ENCODE measurements around the gene GUCA2A. TPM values are rescaled to one million over a fixed set of nuclear protein-coding genes. Genes with fewer than 3 reads are reported as not detected.

The GUCA2A gene
- total and polyA plus RNA-seq, 2 of the 8 experiments (the other 6 are each of a cell fraction or from before 2014, with no cell fraction given) = not detected

DNA sequence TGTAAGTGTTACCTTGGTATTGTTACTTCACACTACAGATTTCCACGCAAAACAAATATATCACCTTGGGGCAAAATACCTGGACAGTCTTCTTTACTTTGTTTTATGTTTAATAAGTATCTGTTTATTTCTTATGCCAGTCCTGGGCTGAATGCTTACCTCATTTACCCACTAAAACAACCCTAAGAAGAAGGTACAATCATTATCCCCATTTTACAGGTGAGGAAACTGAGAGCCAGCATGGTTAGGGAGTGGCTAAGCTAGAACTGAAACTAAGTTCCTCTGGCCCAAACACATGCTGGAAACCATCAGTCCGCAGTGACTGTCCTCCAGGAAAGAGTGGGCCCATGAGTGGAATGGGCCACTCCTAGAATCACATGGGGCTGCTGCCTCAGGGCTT lies 24.4 kb downstream of the GUCA2A start:
- Histone ChIP-seq H3K23me2 (ENCODE audit: low read depth, low read length) (no peaks in the 10 kb centered on the region), H2AFZ (ENCODE audit: low read length) (no peak overlapping the region), H2BK15ac (ENCODE audit: low read length) (no peak overlapping the region), H3K36me3 (ENCODE audit: control insufficient read depth in 2 of 4, insufficient read depth in 4 of 4, low read length in 3 of 4) (no peaks in the 10 kb centered on the region), H3K79me2 (ENCODE audit: control insufficient read depth in 1 of 2, insufficient read depth in 2 of 2, low read length in 2 of 2) (no peaks in the 10 kb centered on the region), H3K4me1 (replicated peaks in 1 of 4; ENCODE audit: control insufficient read depth in 3 of 4, insufficient read depth in 4 of 4, low read length in 3 of 4) (peaks cover 0 to 2% (median 0%) of the 10 kb centered on the region in 4 experiments; a peak in 2 of 7 replicates), H3K27me3 (replicated peaks in 1 of 4; ENCODE audit: control insufficient read depth in 3 of 4, extremely low read depth in 1 of 4, insufficient read depth in 3 of 4, low read length in 3 of 4) (no peaks in the 10 kb centered on the region; a peak in 1 of 7 replicates), H4K5ac (ENCODE audit: insufficient read length, low read depth, low read length) (no peak overlapping the region), H3K9me3 (ENCODE audit: insufficient read depth in 2 of 2, low read depth in 1 of 2, low read length in 1 of 2) (no peaks in the 10 kb centered on the region), H3K56ac (replicated peaks; ENCODE audit: insufficient read length, low read depth, low read length) (no peak overlapping the region), H3K79me1 (ENCODE audit: low read depth, low read length) (no peaks in the 10 kb centered on the region), H4K8ac (ENCODE audit: extremely low read depth, insufficient read depth, low read length) (no peak overlapping the region), H2BK5ac (ENCODE audit: low read depth, low read length) (no peak overlapping the region), H3K4ac (replicated peaks; ENCODE audit: insufficient read length, low read depth, low read length) (no peak overlapping the region), H3K9ac (replicated peaks in 1 of 4; ENCODE audit: extremely low read depth in 1 of 4, low read depth in 3 of 4, low read length in 3 of 4) (no peak overlapping the region), H4K91ac (replicated peaks; ENCODE audit: insufficient read length, low read length) (no peak overlapping the region), H3K14ac (ENCODE audit: insufficient read length) (no peak overlapping the region), H2BK12ac (ENCODE audit: low read depth, low read length) (no peak overlapping the region), H3K27ac (ENCODE audit: low read depth, low read length) (no peak overlapping the region), H3K4me3 (ENCODE audit: extremely low read depth in 1 of 4, insufficient read depth in 2 of 4, low read depth in 3 of 4, low read length in 4 of 4) (no peak overlapping the region), H3K23ac (ENCODE audit: insufficient read length) (no peak overlapping the region), H4K20me1 (replicated peaks in 1 of 2; ENCODE audit: control insufficient read depth in 1 of 2, insufficient read depth in 2 of 2, low read length in 2 of 2) (no peaks in the 10 kb centered on the region), H3K18ac (ENCODE audit: extremely low read depth, low read length) (no peak overlapping the region), H2BK120ac (replicated peaks; ENCODE audit: low read depth, low read length) (no peak overlapping the region), H2BK20ac (ENCODE audit: low read length) (no peak overlapping the region), H2AK5ac (ENCODE audit: low read depth, low read length) (no peak overlapping the region), H3K4me2 (ENCODE audit: insufficient read depth in 1 of 2, low read depth in 2 of 2, low read length in 2 of 2) (no peak overlapping the region)
- ChIA-PET CTCF (ENCODE audit: partially characterized antibody) (no interaction called here), POLR2A (ENCODE audit: partially characterized antibody) (no interaction called here)
- DNase-seq (ENCODE audit: low read depth in 1 of 2, low spot score in 2 of 2) (no peak), FAIRE-seq (no peak)
- 98% methylated on average over 2 of the region's 2 CpGs; no CpG with 5 or more reads in 1 of the 2 experiments for WGBS, 2 experiments (ENCODE audit: extremely low coverage in 1 of 2, insufficient coverage in 1 of 2, insufficient read length in 1 of 2, insufficient replicate concordance in 2 of 2, low coverage in 1 of 2, low lambda C conversion rate in 2 of 2, missing lambda C conversion rate in 1 of 2)
- TF ChIP-seq, protein P1, sequence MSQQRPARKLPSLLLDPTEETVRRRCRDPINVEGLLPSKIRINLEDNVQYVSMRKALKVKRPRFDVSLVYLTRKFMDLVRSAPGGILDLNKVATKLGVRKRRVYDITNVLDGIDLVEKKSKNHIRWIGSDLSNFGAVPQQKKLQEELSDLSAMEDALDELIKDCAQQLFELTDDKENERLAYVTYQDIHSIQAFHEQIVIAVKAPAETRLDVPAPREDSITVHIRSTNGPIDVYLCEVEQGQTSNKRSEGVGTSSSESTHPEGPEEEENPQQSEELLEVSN (IDR thresholded peaks at IDR 0.05) = no peak
- TF ChIP-seq BRCA1 (IDR thresholded peaks at IDR 0.05; ENCODE audit: low read depth, low read length) (no peak), GABPA (IDR thresholded peaks at IDR 0.05; ENCODE audit: borderline replicate concordance, insufficient read depth, low read length) (no peak), TEAD4 (IDR thresholded peaks at IDR 0.05; ENCODE audit: low read depth, low read length) (no peak), SIX5 (IDR thresholded peaks at IDR 0.05; ENCODE audit: low read depth, low read length) (no peak), ZNF274 (IDR thresholded peaks at IDR 0.05; ENCODE audit: borderline replicate concordance, extremely low read depth, low read length) (no peak)
- TF ChIP-seq, protein P2, sequence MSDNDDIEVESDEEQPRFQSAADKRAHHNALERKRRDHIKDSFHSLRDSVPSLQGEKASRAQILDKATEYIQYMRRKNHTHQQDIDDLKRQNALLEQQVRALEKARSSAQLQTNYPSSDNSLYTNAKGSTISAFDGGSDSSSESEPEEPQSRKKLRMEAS (IDR thresholded peaks at IDR 0.05) = no peak
- TF ChIP-seq, protein P3, sequence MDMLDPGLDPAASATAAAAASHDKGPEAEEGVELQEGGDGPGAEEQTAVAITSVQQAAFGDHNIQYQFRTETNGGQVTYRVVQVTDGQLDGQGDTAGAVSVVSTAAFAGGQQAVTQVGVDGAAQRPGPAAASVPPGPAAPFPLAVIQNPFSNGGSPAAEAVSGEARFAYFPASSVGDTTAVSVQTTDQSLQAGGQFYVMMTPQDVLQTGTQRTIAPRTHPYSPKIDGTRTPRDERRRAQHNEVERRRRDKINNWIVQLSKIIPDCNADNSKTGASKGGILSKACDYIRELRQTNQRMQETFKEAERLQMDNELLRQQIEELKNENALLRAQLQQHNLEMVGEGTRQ (IDR thresholded peaks at IDR 0.05; ENCODE audit: low read length) = no peak

Data from H1 (cell line).